Keratinocyte (primary cell): ENCODE data around the gene NR0B1. TPM values are rescaled to one million over a fixed set of nuclear protein-coding genes. Genes with fewer than 3 reads are reported as not detected.

Source experiments
- DNase-seq: peaks from one replicate; pipeline ENCODE4 v3.0.0-alpha.2; 2011; ENCODE audit warnings: low read depth, missing footprints, low spot score
- FAIRE-seq: peaks from 2 replicates; lab custom pipeline; 2011; peaks lifted over from hg19 to GRCh38; lab: Jason Lieb, UNC
- H2AFZ ChIP-seq: 2 replicates; pipeline ENCODE4 v1.6.0; 2012; ENCODE audit warnings: low read length, control low read depth, inconsistent platforms; ENCODE audit not compliant: control insufficient read depth
- H3K27ac ChIP-seq: 2 replicates; pipeline ENCODE4 v1.5.1; 2011; ENCODE audit warnings: low read length; ENCODE audit not compliant: control insufficient read depth, insufficient read depth
- H3K27me3 ChIP-seq: 3 replicates; pipeline ENCODE4 v1.6.0; 2011; ENCODE audit warnings: low read length; ENCODE audit not compliant: control insufficient read depth, insufficient read depth; ENCODE audit errors: extremely low read depth
- H3K36me3 ChIP-seq, 2 experiments: 2 replicates in 1 of 2; 3 replicates in 1 of 2; pipeline ENCODE4 v1.5.1; 2011; ENCODE audit warnings: low read length in 2 of 2, mild to moderate bottlenecking in 1 of 2; ENCODE audit not compliant: control insufficient read depth in 2 of 2, insufficient read depth in 2 of 2; ENCODE audit errors: extremely low read depth in 1 of 2
- H3K4me1 ChIP-seq: 3 replicates; pipeline ENCODE4 v1.5.1; 2011; ENCODE audit warnings: low read length; ENCODE audit not compliant: control insufficient read depth, insufficient read depth; ENCODE audit errors: extremely low read depth
- H3K4me2 ChIP-seq: 3 replicates; pipeline ENCODE4 v1.6.0; 2011; ENCODE audit warnings: low read depth, low read length; ENCODE audit not compliant: control insufficient read depth, insufficient read depth; ENCODE audit errors: extremely low read depth
- H3K4me3 ChIP-seq, 3 experiments: fragments of 200-600 bp in 1 of 3; sonication (generic) in 1 of 3; 2 replicates in 2 of 3; 3 replicates in 1 of 3; pipeline ENCODE4 v1.5.1; 2011 to 2016; ENCODE audit warnings: low read length in 3 of 3, mild to moderate bottlenecking in 3 of 3, control low read depth in 2 of 3, inconsistent platforms in 1 of 3, low read depth in 1 of 3, mixed read lengths in 1 of 3, mixed run types in 1 of 3, moderate library complexity in 1 of 3; ENCODE audit not compliant: control insufficient read depth in 2 of 3, insufficient read depth in 2 of 3; ENCODE audit errors: extremely low read depth in 1 of 3
- H3K79me2 ChIP-seq: 2 replicates; pipeline ENCODE4 v1.6.0; 2012; ENCODE audit warnings: low read length; ENCODE audit not compliant: control insufficient read depth, insufficient read depth
- H3K9ac ChIP-seq: 3 replicates; pipeline ENCODE4 v1.6.0; 2011; ENCODE audit warnings: low read length; ENCODE audit not compliant: control insufficient read depth, insufficient read depth; ENCODE audit errors: extremely low read depth
- H3K9me1 ChIP-seq: 3 replicates; pipeline ENCODE4 v1.6.0; 2011; ENCODE audit warnings: low read length; ENCODE audit not compliant: control insufficient read depth, insufficient read depth; ENCODE audit errors: extremely low read depth
- H3K9me3 ChIP-seq: 2 replicates; pipeline ENCODE4 v1.5.1; 2012; ENCODE audit warnings: low read depth, low read length; ENCODE audit not compliant: control insufficient read depth
- H4K20me1 ChIP-seq: 3 replicates; pipeline ENCODE4 v1.6.0; 2011; ENCODE audit warnings: low read length; ENCODE audit not compliant: control insufficient read depth, insufficient read depth; ENCODE audit errors: extremely low read depth
- EZH2 ChIP-seq: IDR thresholded peaks from one replicate; pipeline ENCODE4 v1.6.1; 2012; ENCODE audit warnings: inconsistent platforms, mild to moderate bottlenecking, low read length, moderate library complexity
- dilution Hi-C: fragments of 300-500 bp; cut with MboI; formaldehyde crosslinking; loops from one replicate; pipeline ENCODE4 v1.7.0; 2020; ENCODE audit warnings: low sequenced_read_pairs; ENCODE audit not compliant: extremely low pct_ligation_motif_present
- polyA plus RNA-seq, 5 experiments: library from polyadenylated mRNA; depleted of rRNA in 3 of 5; stranded (reverse) in 3 of 5; stranded (forward) in 1 of 5; unstranded in 1 of 5; fragments of >200 nt; gene quantifications; 1 replicate in 1 of 5; 2 replicates in 3 of 5; 3 replicates in 1 of 5; pipeline versions ENCODE4 v1.2.1 to v1.2.3, GENCODE V29; 2011 to 2012; ENCODE audit warnings: missing spikeins in 2 of 5, low read depth in 1 of 5, low replicate concordance in 1 of 5
- TF ChIP-seq, protein P1 (sequence below), 3 experiments: IDR thresholded peaks in 1 of 3; conservative IDR thresholded peaks in 1 of 3; optimal IDR thresholded peaks in 1 of 3; 2 replicates in 2 of 3; 3 replicates in 1 of 3; pipeline versions ENCODE3 to v1.5.1; 2011; ENCODE audit warnings: low read length in 3 of 3, mild to moderate bottlenecking in 3 of 3, moderate library complexity in 2 of 3, control low read depth in 1 of 3, inconsistent platforms in 1 of 3; ENCODE audit not compliant: insufficient read depth in 2 of 3; ENCODE audit errors: extremely low read depth in 1 of 3

Gene NR0B1
- polyA plus RNA-seq, 1 donor (not counting 4 experiments of a cell fraction or from before 2014, with no cell fraction given) = not detected

DNA sequence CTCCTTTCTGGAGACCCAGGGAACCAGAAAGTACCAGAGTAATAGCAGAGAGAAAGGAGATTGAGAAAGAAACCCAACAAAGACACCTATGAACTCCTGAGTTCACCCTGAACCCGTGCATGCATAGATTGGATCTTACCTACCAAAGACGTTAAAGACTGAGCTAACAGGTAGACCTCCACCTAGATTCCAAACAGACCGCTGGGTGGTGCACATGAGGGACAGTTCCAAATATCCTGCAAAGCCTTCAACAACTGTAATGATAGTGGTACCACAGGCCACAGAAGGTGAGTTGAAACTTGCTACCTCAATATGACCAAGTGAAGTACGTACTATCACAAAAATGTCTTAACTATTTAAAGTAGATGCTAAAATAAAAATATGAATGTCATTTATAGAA, 34.0 kb upstream of the NR0B1 start:
- Histone ChIP-seq H4K20me1 (no peaks in the 10 kb centered on the region), H3K27me3 (no peaks in the 10 kb centered on the region), H3K79me2 (no peaks in the 10 kb centered on the region), H3K4me2 (no peak overlapping the region), H3K9me3 (no peaks in the 10 kb centered on the region), H3K27ac (no peak overlapping the region), H3K9ac (no peak overlapping the region), H3K9me1 (no peaks in the 10 kb centered on the region), H3K4me1 (no peaks in the 10 kb centered on the region), H3K36me3 (no peaks in the 10 kb centered on the region), H2AFZ (no peak overlapping the region), H3K4me3 (no peak overlapping the region)
- DNase-seq (no peak), FAIRE-seq (no peak)
- dilution Hi-C loops = no loop called here
- TF ChIP-seq, protein P1, sequence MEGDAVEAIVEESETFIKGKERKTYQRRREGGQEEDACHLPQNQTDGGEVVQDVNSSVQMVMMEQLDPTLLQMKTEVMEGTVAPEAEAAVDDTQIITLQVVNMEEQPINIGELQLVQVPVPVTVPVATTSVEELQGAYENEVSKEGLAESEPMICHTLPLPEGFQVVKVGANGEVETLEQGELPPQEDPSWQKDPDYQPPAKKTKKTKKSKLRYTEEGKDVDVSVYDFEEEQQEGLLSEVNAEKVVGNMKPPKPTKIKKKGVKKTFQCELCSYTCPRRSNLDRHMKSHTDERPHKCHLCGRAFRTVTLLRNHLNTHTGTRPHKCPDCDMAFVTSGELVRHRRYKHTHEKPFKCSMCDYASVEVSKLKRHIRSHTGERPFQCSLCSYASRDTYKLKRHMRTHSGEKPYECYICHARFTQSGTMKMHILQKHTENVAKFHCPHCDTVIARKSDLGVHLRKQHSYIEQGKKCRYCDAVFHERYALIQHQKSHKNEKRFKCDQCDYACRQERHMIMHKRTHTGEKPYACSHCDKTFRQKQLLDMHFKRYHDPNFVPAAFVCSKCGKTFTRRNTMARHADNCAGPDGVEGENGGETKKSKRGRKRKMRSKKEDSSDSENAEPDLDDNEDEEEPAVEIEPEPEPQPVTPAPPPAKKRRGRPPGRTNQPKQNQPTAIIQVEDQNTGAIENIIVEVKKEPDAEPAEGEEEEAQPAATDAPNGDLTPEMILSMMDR (optimal IDR thresholded peaks at IDR 0.05 in 1 of 3, IDR thresholded peaks at IDR 0.05 in 1 of 3, conservative IDR thresholded peaks at IDR 0.05 in 1 of 3; ENCODE audit: extremely low read depth in 1 of 3, insufficient read depth in 2 of 3, low read length in 3 of 3) = no peak
- TF ChIP-seq EZH2 = no peak

DNA sequence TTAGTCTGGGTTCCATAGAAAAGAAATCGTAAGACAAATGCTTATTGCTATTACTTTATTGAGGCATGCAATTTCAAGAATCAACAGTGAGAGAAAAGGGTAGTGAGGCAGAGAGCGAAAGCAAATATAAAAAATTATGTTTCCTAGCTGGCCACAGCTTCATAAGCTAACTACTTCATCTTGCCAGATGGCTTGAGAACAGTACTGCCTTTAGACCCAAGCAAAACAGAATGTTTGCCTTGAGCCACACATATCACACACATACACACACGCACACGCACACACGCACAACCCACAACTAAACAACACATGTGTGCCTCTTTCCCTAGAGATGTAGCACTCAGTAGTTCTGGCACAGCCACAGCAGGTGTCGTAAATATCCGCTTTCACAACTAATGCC, 31.6 kb upstream of the NR0B1 start:
- dilution Hi-C loops = no loop called here
- no peak for DNase-seq
- no peak overlapping the region for H3K9ac ChIP-seq

More for the DNA sequence above, 31.6 kb upstream of the NR0B1 start:
- Histone ChIP-seq H3K4me2 (no peak overlapping the region), H3K79me2 (no peaks in the 10 kb centered on the region), H3K4me1 (no peaks in the 10 kb centered on the region), H3K4me3 (no peak overlapping the region), H3K27ac (no peak overlapping the region), H3K27me3 (no peaks in the 10 kb centered on the region), H3K36me3 (no peaks in the 10 kb centered on the region), H2AFZ (no peak overlapping the region), H3K9me1 (no peaks in the 10 kb centered on the region), H4K20me1 (no peaks in the 10 kb centered on the region), H3K9me3 (no peaks in the 10 kb centered on the region)
- no peak for FAIRE-seq
- no peak for TF ChIP-seq EZH2
- TF ChIP-seq, protein P1 (optimal IDR thresholded peaks at IDR 0.05 in 1 of 3, IDR thresholded peaks at IDR 0.05 in 1 of 3, conservative IDR thresholded peaks at IDR 0.05 in 1 of 3; ENCODE audit: extremely low read depth in 1 of 3, insufficient read depth in 2 of 3, low read length in 3 of 3) = no peak
